Middle frontal gyrus (tissue), 1 donor: Measurements from ENCODE around the gene CARM1.
"Not testable (repeated sequence)": the region's sequence is repeated elsewhere in the genome, so short reads cannot be mapped to it uniquely, and the experiment has no call there.

ENCODE experiments used
- DNase-seq: peaks from one replicate; pipeline ENCODE4 v3.0.0-alpha.2; 2015; ENCODE audit warnings: low spot score; ENCODE audit errors: extremely low spot score

CARM1 gene

GRCh38 chr19:10846500-10847202 lies 24.7 kb upstream of the CARM1 start:
- no peak for DNase-seq

DNA sequence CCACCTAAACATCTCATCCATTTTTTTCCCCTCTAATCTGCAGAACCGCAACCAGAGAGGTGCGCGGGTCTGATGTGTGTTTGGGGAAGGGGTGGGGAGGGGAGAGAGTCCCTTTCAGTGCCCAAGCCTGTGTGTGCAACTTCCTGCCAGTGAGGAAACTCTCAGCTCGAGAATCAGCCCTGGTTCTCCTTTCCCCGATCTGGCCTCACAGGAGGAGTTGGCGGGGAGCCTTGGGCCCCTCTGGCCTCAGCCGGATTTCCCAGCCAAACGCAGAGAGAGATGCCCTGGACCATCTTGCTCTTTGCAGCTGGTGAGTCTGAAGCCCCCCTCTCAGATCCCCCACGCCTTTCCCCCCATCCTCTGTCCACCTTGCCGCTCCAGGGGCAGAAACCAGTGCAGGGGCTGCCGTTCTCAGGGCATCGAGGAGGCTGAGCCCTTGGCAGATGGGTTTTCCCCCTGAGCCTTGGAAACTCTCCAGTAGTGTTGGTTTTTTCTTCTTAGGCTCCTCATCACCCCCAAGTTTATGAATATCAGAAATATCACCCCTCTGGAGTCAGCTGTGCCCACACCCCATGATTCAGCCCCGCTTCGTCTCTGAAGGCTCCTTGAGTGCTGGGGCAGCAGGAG lies 23.0 kb upstream of the CARM1 start, which contains the start of gene C19orf38:
TSS of gene C19orf38 (plus strand) at position 186 of the 627 bp plus-strand sequence. CDS start at position 280, 94 bp downstream.
- DNase-seq = no peak

DNA sequence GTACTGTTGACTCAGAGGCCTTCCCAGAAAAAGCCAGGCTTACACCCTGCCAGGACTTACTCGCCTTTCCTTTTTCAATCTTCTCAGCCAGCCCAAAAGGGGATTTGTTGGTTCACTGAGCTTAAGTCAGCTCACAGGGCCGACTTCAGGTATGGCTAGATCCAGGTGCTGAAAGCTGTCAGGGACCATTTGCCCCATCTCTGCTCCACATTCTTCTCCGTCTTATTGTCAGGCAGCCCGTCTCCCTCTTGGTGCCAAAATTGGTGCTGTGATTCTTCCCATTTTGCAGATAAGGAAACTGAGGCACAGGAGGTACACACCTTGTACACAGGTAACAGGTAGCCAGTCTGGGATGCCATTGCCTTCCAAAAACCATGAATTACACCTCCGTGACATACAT lies 20.7 kb upstream of the CARM1 start:
- DNase-seq = no peak

- no peak for DNase-seq
Measured at GRCh38 chr19:10852098-10852800, 19.1 kb upstream of the CARM1 start.

- DNase-seq = no peak
Measured at GRCh38 chr19:10852941-10853340, 18.4 kb upstream of the CARM1 start.

DNA sequence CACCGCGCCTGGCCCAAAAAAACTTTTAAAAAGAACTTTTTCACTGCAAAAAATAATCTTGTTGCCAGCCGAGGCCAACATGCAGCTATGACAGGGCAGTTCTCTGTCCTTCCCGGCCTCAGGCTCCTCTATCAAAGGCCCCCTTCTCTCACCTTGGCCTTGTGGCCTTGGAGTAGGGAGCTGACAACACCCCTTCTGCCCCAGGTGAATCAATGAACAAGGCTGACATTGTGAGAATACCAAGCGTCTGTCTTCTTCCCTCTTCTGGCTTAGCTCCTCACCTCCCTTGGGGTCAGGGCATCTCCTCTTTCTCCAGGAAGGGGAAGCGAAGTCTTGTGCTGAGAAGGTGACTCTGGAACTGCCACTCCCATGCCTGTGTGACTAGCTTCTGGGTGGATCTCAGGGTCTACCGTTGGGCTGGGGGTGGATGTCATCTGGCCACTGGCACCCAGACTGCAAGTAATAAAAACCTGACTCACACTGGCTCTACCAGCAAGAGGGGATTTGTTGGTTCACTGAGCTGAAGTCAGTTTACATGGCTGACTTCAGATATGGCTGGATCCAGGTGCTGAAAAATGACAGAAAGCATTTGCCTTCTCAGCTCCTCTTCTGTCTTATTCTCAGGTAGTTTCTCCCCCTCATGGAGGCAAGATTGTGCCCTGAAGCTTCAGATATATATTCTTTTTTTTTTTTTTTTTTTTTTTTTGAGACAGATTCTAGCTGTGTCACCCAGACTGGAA lies 16.8 kb upstream of the CARM1 start:
- DNase-seq = no peak

DNA sequence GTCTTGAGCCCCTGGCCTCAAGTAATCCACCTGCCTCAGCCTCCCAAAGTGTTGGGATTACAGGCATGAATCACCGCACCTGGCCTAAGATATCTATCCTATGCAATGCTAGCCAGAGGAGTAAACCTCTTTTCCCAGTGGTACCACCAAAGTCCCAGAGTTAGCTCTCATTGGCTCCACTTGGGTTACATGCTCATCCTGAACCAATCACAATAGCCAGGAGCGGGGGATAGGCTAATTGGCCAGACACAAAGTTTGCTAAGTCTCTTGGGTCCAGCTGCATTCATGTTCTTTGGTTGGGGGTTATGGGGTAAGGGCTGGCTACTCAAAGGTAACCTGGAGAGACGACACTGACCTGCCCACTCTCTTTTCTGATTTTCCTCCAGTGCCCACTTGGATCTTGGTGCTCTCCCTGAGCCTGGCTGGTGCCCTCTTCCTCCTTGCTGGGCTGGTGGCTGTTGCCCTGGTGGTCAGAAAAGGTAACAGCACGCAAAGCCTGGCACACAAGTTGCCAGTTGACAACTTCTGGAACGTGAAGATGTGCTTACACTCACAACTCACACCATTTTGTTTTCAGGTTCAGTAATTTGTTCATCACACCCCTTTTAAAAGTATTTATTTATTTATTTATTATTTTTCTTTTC lies 15.4 kb upstream of the CARM1 start:
- no peak for DNase-seq

DNA sequence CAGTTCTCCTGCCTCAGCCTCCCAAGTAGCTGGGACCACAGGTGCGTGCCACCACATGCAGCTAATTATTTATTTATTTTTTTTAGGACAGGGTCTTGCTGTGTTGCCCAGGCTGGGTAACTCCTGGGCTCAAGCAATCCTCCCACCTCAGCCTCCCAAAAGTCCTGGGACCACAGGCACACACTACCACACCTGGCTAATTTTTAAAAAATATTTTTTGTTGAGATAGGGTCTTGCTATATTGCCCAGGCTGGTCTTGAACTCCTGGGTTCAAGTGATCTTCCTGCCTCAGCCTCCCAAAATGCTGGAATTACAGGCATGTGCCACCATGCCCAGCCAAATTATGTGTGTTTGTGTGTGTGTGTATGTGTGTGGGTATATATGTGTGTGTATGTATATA lies 14.5 kb upstream of the CARM1 start:
- not testable (repeated sequence) for DNase-seq

GRCh38 chr19:10858204-10858828 lies 13.0 kb upstream of the CARM1 start:
- no peak for DNase-seq

DNA sequence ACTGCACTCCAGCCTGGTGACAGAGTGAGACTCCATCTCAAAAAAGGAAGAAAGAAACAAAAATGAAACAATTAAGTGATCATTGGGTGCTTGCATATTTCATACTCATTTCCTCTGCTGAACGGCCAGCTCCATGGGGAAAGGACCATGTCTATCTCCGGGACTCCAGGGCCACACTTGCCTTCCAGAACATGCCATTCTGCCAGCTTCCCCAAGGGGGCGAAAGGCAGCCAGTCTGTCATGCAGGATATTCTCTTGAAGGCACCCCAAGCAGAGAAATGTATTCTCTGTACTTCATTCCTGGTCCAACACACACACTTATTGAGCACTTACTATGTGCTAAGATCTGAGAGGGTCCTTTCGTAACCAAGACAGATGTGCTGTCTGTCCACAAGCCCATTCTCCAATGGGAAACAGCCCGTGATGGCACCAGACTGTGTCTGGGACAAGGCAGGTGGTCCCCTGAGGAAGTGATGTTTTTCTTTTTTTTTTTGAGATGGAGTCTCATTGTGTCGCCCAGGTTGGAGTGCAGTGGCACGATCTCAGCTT lies 10.2 kb upstream of the CARM1 start:
- DNase-seq = no peak

GRCh38 chr19:10862561-10863106 lies 8.7 kb upstream of the CARM1 start:
- DNase-seq = no peak

DNA sequence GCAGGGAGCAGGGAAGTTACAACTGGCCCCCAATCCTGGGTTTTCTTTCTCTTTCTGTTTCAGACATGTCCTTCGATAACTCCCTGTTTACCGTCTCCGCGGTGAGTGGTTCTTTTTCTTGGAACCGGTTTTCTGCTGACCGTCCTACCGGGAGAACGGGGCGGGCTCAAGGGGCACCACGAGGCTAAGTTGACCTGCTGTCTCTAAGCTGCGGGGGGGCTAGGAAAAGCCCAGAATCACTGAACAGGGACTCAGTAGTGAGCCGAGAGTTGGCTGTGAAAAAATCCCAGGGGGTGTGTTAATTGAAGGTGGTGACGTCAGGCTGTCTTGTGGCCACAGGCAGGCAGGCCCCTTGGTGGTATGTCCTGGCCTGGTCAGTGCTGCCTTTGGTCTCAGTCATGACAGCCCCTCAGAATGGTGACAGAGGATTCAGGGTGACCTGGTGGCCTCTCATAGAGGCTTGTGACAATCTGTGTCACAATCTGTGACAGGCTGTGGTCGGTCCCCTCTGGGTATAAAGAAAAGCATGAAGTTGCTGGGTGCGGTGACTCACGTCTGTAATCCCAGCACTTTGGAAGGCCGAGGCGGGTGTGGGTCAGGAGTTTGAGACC lies 8.1 kb upstream of the CARM1 start:
- no peak for DNase-seq

DNA sequence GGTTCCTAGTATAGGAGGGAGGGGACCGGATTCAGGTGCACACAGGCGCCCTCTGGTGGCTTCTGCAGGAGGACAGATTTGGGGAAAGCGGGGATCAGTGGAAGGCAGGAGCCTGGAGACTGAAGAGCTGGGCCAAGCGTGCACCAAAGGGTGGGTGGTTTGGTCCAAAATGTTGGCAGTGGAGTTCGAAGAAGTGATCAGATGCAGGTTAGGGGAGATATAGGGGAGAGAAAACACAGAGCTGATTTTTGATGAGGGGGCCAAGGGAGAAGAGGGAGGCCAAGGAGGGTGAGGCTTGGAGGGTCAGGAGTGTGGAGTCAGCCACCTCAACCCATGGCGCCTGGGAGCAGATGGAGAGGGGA lies 6.8 kb upstream of the CARM1 start:
- peak; percentile 45 for DNase-seq

DNA sequence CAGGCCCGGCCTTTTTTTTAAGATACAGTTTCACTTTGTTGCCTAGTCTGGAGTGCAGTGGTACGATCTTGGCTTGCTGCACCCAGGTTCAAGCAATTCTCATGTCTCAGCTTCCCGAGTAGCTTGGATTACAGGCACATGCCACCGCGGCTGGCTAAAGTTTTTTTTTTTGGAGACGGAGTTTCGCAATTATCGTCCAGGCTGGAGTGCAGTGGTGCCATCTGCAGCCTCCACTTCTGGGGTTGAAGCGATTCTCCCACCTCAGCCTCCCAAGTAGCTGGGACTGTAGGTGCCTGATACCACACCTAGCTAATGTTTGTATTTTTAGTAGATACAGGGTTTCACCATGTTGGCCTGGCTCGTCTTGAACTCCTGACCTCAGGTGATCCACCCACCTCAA lies 4.9 kb upstream of the CARM1 start:
- DNase-seq = no peak

- DNase-seq = no peak
Measured at GRCh38 chr19:10868872-10869547, 2.3 kb upstream of the CARM1 start.

- DNase-seq = not testable (repeated sequence)
Measured at GRCh38 chr19:10869872-10870311, 1.5 kb upstream of the CARM1 start.

GRCh38 chr19:10870501-10870954 lies 825 bp upstream of the CARM1 start:
- DNase-seq = no peak

DNA sequence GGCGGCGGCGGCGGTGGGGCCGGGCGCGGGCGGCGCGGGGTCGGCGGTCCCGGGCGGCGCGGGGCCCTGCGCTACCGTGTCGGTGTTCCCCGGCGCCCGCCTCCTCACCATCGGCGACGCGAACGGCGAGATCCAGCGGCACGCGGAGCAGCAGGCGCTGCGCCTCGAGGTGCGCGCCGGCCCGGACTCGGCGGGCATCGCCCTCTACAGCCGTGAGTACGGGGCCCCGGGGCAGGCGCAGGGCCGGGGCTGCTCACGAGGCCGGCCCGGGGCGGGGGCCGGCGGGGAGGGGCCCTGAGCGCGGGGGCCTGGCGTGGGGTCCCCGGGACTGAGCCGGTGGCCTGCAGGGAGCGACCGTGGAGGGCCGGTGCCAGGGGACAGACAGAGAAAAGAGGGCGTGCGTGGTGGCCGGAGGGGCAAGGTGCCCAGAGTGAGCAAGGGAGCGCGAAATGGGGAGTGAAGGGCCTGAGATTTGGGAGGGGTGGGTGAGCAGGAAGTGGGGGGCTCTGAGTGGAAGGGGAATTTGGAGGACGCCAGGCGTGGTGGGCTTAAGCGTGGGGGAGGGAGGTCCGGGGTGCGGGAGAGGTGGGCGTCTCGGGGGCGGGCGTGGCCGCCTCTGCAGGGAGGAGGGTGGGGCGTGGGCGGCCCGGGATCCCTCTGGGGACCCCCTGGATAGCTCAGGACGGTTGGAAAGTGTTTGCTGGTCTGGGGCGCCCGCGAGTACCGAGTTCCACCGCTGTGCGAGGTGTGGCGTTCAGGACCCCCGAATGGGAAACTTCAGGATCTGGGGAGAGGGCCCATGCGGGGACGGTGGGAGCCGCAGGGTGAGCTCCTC lies 575 bp downstream of the CARM1 start:
- DNase-seq = no peak
